HG02759 (cell line): ENCODE data around the gene CNST.
"Not testable (repeated sequence)": the region's sequence is repeated elsewhere in the genome, so short reads cannot be mapped to it uniquely, and the experiment has no call there.

ENCODE experiments used
- ATAC-seq: cut with Tn5 transposase; IDR thresholded peaks from one replicate; pipeline ENCODE4 v1.9.1; 2021; ENCODE audit warnings: mild to moderate bottlenecking, moderate library complexity; ENCODE audit not compliant: unreplicated experiment

The CNST gene

GRCh38 chr1:246669659-246670058 lies 103.4 kb downstream of the CNST start:
- no peak for ATAC-seq

DNA sequence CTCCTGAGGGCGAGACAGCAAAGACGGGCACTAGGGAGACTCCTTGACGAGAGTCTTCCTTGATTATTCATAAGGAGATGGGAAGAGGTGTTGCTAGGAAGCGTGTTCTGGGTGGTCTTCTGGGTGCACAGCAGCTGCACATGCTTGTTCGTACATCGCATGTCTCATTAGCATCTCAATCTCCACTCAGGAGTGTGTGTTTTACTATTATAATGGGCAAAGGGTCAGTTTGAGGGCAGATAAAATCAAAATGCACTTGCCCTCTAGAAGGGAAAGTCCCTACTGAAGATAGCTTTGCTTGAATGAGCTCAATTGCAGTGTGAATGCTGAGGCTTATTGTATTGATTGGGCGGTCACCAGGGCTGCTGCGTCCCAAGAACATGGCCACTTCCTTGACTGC lies 107.8 kb downstream of the CNST start:
- ATAC-seq, result no peak

DNA sequence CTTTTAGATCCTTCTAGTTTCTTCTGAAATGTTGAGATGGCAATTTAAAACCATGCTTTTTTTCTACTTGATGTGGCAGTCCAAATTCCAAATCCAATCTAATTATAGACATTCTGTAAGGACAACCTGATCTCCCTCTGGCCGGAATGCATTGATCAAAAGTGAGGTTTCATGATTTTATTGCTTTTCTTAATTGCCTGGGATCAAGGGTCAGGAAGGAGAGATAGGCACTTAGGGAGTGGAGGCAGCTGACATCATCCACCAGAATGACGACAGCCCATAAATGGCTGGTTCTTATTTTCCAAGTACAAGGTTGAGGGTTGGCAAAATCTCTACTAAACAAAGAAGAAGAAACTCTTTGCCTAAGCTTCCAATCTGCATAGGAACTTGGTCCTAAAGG lies 111.6 kb downstream of the CNST start:
- no peak for ATAC-seq

DNA sequence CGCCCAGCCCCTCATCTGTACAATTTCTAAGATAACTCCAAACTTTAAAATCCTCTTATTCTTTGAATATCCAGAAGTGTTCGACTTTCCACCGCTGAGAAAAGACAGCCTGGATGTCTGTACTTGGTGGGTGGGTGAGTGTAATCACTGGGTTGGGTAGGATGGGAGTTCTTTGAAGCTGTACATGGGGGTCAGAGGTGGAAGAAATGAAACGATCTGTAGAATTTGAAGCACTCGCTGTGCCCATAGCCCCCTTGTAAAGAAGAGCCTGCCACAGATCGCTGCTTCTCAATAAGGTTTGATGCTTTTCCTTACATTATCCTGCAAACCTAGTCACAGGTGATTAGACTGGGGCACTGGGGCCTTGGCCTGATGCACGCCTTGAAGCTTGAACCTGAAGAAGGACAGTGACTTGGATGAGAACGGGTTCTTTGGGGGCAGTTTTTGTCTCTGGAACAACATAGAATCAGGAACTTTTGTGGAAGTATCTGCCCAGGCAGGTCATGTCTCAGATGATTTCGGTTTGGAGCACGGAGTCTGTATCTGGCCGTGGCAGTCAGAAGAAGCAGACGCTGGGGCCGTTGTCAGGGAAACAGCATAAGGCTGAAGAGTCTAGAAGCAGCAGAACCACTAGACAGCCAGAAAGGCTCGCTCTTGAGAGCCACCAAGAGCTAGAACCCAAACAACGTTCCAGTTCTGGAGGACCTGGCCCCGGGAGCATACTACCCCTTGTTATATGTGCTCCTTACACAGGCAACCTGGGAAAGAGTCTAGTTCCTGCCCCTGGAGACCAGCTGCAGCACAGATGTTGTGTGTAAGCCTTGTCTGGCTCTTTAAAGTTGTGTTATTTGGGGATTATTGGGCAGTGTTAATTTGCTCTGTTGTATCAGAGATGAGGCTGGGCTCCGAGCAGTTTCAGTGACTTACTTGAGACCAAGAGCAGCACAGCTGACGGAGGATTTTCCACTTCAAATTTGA lies 112.8 kb downstream of the CNST start:
- no peak for ATAC-seq

DNA sequence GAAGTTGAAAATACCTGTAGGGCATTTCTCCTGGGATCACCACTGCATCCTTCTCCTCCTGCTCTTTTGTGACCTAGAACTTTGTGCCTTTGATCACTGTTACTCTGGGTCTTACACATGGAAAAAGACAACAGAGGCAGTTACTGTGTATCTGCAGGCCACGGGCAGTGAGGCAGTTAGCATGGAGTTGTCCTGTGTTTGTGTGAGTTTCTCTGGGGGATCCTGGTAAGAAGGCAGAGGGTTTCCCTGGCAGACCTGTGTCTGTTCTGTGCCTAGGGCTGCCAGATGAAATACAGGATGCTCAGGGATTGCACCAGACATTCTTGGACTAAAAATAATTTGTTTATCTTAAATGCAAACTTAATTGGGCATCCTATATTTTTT lies 113.5 kb downstream of the CNST start:
- no peak for ATAC-seq

DNA sequence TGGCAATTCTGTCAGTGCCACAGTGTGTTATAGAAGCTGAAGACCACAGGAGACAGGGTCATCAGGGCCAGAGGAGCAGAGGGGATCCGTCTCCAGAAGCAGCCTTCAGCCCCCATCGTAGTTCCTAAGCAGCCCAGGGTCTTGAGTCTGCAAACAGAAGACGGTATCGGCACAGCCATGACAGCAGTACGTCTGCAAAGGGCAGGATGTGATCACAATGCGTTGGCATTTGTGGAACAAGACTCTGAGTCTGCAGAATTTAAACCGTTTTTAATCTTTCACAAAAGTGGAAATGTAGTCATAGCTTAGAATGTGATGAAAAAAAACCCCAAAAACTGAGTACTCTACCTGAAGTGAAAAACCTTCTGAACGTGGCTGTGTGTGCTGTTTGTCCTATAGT lies 113.9 kb downstream of the CNST start:
- no peak for ATAC-seq

DNA sequence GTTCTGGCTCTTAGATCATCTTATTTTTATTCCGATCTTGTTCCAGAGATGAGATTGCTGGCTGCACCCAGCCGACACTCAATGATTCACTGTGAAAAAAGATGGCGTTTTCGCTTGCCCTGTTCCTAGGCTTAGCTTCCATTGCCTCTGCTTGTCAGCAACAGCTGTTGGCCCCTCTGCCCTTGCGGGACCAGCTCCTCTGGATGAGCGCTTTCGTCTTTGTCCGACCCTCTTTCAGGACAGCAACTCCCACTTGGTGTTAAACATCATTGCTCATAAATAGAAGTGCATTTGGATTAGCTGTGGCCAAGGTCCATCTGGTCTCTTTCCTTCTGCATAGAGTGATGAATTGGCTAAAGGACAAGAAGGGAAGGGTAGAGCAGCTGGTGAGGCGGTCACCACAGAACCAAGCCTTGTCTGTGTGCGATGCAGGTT lies 114.5 kb downstream of the CNST start:
- ATAC-seq, result no peak

GRCh38 chr1:246681900-246682895 lies 115.9 kb downstream of the CNST start:
- ATAC-seq, result no peak

DNA sequence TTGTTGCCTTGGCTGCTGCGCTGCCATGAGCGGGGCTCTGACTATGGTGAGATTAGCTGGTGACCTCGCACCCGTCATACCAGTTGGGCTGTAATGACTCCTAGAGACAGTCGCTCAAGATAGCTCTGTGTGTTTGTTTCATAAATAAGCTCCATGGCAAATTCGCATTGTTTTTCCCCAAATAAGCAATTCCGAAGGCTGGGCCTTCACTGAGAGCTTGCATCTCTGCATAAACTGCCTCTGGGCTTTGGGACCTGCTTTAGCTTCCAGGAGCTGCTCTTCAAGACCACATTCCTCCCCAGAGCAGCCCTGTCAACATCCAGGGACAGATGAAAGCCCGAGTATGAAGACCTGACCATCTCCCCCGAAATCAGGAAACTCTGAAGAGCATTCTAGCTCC lies 117.3 kb downstream of the CNST start:
- no peak for ATAC-seq

DNA sequence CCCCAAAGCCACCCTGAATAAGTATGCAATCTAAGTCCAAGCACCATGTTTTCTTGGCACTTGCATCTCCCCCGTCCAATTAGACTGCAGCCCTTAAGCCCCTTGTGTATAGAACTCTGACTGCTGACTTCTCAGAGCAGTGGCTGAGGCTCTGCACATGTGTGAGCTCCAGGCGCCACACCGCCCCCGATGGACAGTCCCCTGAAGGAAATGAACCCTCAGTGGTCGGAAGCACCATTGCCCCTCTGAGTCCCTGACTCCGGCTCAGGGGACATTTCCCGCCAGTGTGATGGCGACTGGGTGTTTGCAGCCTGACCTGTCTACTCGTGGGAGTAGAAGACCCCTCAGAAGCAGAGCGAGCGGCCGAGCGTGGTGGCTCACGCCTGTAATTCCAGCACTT lies 120.7 kb downstream of the CNST start:
- ATAC-seq, result no peak

- ATAC-seq, result peak; percentile 96
Observed at GRCh38 chr1:246689409-246690008, 123.3 kb downstream of the CNST start.

DNA sequence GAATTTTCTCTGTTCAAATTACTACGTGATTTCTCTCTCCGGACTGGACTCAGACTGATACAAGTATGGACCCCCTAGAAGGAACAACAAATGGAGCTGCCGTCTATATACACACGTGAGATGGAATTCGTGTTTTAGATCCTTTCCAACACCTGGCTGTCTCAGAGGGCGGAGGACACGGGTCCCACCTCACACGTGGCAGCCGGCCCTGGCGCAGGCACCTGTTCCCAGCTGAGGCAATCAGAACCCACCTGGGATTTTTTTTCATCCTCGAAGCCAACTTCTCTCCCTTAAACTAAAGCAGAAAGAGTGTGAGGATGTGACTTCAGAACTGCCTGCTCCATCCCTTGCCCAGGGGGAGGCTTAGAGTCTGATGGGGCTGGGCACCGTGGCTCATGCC lies 123.8 kb downstream of the CNST start:
- no peak for ATAC-seq

DNA sequence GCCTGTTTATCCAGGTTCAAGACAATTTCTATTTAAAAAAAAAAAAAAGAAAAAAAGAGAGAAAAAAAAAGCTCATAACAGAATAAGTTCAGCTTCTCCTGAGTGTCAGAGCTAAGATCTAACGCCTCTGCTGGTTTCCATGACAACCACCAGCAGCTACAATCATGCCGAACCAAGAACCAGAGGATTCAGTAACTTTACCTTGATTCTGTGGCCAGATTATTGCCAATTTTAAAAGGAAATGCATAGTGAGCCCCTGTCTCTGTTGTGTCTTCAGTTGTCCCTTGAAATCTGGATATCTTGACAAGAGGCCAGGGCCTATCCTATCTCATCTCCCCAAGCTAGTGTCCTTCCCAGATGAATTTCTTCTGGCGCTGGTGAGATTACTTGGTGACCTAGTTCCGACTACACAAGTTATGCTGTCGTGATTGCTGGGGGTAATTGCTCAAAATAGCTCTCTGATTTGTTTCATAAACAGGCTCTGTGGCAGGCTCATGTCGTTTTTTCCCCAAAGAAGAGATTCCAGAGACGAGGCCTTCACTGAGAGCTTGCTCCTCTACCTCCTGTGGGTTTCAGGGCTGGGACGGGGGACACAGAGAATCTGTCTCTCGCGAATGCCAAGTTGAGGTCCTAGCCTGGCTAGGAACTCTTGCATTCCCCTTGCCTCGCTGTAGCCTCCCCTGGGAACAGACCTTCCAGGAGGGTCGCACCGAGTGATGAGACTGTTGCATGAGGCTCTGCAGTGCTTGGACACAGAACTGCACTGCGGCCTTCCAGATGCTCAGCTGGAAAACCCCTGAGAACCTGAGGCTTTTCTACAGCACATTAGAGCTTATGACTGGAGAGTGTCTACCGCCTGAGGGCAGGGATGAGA lies 125.6 kb downstream of the CNST start:
- ATAC-seq, result no peak

- not testable (repeated sequence) for ATAC-seq
Observed at GRCh38 chr1:246694213-246694895, 128.1 kb downstream of the CNST start.

DNA sequence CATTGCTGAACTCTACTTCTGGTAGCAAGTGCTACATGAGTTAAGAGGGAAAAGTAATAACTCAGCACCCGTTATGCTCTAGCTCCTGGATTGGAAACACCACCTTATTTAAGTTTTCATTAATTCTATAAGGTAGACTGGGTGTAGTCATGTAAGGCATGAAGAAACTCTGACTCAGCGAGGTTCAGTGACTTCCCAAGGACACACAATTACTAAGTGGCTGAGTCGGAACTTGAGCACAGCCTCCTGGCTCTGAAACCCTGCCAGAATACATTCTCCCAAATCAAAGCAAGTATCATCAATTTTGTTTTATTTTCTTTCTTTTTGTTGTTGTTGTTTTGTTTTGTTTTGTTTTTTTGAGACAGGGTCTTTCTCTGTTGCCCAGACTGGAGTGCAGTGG lies 128.9 kb downstream of the CNST start:
- ATAC-seq, result no peak

GRCh38 chr1:246695666-246696065 lies 129.4 kb downstream of the CNST start:
- no peak for ATAC-seq

- ATAC-seq, result no peak
Observed at GRCh38 chr1:246698466-246699094, 132.3 kb downstream of the CNST start.

GRCh38 chr1:246699095-246699735 lies 133.0 kb downstream of the CNST start:
- ATAC-seq, result peak; percentile 98

- no peak for ATAC-seq
Observed at GRCh38 chr1:246703581-246703980, 137.3 kb downstream of the CNST start.
